RWPE1 (cell line): ENCODE results near the gene JAKMIP2.

ENCODE experiments used
- CTCF ChIA-PET: fragments of 350-600 bp; sonication (Branson Sonifier 250); formaldehyde crosslinking; extraction: SDS; loops from one replicate; lab custom pipeline; 2021; lab: Yijun Ruan, JAX
- POLR2A ChIA-PET: fragments of 400-600 bp; formaldehyde crosslinking; extraction: SDS; loops from one replicate; lab custom pipeline; 2020; ENCODE audit warnings: antibody characterized with exemption; ENCODE audit not compliant: low non-redundant PET; lab: Yijun Ruan, JAX
- DNase-seq: peaks from one replicate; pipeline ENCODE4 v3.0.0; 2012; ENCODE audit warnings: low spot score
- H3K27ac ChIP-seq: fragments of 450-650 bp; 2 replicates; pipeline ENCODE4 v1.5.1; 2017
- CTCF ChIP-seq: fragments of 450-650 bp; conservative IDR thresholded peaks from 2 replicates; pipeline ENCODE4 v1.5.1; 2017; ENCODE audit warnings: low read depth, mild to moderate bottlenecking

Gene JAKMIP2

GRCh38 chr5:147688656-147689356 lies 93.7 kb downstream of the JAKMIP2 start:
- no peak overlapping the region for H3K27ac ChIP-seq
- POLR2A ChIA-PET: no interaction called here
- no peak for DNase-seq
- no peak for TF ChIP-seq CTCF
- CTCF ChIA-PET: no interaction called here

DNA sequence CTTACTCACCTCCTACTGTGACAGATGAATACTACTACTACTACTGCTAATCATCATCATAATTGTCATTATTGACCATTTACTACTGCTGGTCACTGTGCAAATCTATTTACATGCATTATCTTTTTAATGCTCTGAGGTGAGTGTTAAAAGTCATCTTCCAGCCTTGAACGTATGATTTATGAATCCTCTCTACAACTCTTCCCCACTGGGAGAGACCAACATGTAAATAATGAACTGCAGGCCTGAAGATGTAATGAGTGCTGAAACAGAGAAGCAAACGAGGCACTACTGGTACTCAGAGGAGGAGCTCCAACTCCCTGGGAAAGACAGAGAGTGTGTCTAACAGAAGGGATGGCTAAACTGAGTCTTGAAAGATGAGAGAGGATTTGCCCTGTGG lies 95.4 kb downstream of the JAKMIP2 start:
- CTCF ChIA-PET: no interaction called here
- no peak overlapping the region for H3K27ac ChIP-seq
- DNase-seq: no peak
- POLR2A ChIA-PET: no interaction called here
- no peak for TF ChIP-seq CTCF

- POLR2A ChIA-PET: no interaction called here
- no peak for DNase-seq
- H3K27ac ChIP-seq: no peak overlapping the region
- TF ChIP-seq CTCF: no peak
- CTCF ChIA-PET: no interaction called here
These were observed 96.1 kb downstream of the JAKMIP2 start for GRCh38 chr5:147686421-147686820.

- ChIA-PET POLR2A (no interaction called here), CTCF (interaction anchor here (0.6 to 0.7 kb wide), 2 partner anchors 202 to 548 kb away, joined by 3 read pairs; no protein-coding TSS in a partner anchor)
- TF ChIP-seq CTCF: no peak
- H3K27ac ChIP-seq: no peak overlapping the region
- DNase-seq: peak; percentile 20
These were observed 96.5 kb downstream of the JAKMIP2 start for GRCh38 chr5:147685993-147686392.

- DNase-seq: no peak
- POLR2A ChIA-PET: no interaction called here
- no peak overlapping the region for H3K27ac ChIP-seq
- CTCF ChIA-PET: interaction anchor here (0.6 kb wide), 1 partner anchor 1144 kb away, joined by 3 read pairs; no protein-coding TSS in a partner anchor
- TF ChIP-seq CTCF: no peak
These were observed 107.4 kb downstream of the JAKMIP2 start for GRCh38 chr5:147675168-147675567.

DNA sequence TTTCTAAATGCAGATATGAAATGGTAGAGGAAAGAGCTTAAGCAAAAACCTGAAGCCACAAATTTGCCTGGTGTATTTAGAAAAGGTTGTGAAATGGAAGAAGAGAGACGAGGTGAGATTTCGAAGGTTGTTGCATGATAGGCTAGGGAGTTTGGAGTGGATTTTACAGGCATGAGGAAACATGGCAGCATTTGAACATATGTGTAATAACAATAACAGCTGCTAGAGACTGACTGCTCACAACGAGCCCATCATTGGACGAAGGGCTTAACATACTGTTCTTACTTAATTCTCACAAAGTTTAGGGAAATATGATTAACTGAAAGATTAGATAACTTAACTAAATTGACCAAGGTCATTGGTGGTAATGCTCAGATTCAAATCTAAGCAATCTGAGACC lies 108.1 kb downstream of the JAKMIP2 start:
- DNase-seq: no peak
- POLR2A ChIA-PET: no interaction called here
- H3K27ac ChIP-seq: no peak overlapping the region
- no peak for TF ChIP-seq CTCF
- CTCF ChIA-PET: no interaction called here
